Esophagus mucosa (tissue), 1 donor: Measurements from ENCODE around the gene POMC. TPM values are rescaled to one million over a fixed set of nuclear protein-coding genes. Genes with fewer than 3 reads are reported as not detected.
A peak's percentile ranks its signal among the peaks of the same experiment; 100 is the strongest.
"Not testable (repeated sequence)": the region's sequence is repeated elsewhere in the genome, so short reads cannot be mapped to it uniquely, and the experiment has no call there.

ENCODE experiments used
- ATAC-seq: fragments of 200-7000 bp; cut with Tn5 transposase; one replicate; pipeline ENCODE4 v1.9.1; 2020
- total RNA-seq: library from RNA; stranded (reverse); gene quantifications from one replicate; pipeline ENCODE4 v1.2.4, GENCODE V29; 2023
- donor health status: DM: yes; HTN: yes; CAD: no.

The POMC gene
- total RNA-seq, 1 donor from 2014 or later, result 0.44 TPM

DNA sequence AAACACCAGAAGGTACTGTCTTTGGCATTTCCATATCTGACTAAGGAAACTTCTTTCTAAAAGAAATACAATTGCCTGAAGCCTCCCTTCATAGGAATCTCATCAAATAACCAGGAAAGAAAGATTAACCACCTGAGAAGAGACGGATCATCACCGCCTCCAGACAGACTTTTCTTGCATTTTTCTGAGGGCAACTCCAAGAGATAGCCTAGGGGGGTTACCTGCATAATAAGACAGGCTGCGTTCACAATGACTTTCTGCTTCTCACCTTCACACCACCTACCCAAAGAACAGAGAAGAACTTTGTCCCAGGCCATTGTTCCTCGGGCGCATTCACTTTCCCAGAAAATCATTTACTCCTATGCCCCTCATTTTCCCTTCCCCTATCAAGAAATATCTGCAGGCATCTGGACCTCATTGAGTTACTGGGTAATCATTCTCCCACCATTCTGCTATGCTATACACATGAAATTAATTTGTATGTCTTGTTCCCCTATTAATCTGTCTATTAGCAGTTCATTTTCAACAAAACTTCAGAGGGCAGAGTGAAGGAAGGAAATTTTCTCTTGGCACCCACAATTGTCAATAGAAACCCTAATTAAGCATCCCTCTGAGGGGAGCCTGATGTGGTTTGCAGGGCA is 8.3 kb upstream of the POMC start:
- no peak for ATAC-seq

DNA sequence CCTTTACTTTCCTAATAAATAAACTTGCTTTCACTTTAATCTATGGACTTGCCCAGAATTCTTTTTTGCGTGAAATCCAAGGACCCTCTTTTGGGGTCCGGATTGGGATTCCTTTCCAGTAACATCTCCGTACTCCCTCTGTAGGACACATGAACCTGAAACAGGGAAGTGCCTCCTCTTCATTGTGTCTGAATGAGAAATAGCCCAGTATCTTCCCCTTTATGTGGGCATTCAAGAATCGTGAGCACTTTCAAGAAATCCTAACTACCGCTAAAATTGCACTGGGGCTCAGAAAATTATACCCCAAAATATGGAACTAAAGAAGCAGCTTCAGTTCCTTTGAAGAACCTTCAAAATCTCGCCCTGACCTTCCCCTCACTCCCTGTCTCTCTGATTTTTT is 7.8 kb upstream of the POMC start:
- ATAC-seq, result no peak

DNA sequence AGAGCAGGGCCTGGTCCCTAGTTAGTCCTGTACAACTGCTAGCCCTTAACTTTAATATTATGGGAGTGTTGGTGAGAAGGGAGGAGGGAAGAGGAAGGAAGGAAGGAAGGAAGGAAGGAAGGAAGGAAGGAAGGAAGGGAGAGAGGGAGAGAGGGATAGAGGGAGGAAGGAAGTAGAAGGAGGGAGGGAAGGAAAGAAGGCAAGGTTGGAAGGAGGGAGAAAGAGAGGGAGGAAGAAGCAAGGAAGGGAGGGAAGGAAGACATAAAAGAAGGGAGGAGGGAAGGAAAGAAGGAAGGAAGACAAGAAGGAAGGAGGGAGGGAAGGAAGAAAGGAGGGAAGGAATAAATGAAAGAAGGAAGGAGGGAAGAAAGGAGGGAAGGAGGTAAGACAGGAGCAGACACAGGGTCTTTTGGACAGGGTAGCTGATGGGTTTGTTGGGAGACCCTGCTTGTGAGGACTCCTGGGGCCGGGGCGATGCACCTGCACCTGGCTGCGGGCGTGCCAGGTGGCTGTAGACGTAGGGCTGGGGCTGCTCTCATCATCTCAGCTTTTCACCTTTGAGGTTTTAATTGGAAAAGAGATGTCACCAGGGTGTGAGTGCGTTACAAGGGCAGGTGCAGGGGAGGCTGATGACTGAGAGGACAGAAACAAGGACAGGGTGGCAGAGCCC is 5.9 kb upstream of the POMC start:
- no peak for ATAC-seq

DNA sequence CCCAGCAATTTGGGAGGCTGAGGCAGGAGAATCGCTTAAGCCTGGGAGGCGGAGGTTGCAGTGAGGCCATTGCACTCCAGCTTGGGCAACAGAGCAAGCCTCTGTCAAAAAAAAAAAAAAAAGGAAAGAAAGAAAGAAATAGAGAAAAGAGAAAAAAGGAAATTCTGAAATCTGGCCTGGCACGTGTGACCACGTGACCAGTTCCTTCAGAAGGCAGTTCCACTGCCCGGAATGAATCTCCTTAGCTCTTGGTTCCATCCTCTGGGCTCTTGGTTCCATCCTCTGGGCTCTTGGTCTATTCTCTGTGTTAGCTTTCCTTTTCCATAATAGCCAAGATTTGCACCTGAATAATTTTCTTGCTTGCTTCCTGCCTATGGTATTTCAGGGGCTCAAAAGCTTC is 5.3 kb upstream of the POMC start:
- ATAC-seq, result no peak

DNA sequence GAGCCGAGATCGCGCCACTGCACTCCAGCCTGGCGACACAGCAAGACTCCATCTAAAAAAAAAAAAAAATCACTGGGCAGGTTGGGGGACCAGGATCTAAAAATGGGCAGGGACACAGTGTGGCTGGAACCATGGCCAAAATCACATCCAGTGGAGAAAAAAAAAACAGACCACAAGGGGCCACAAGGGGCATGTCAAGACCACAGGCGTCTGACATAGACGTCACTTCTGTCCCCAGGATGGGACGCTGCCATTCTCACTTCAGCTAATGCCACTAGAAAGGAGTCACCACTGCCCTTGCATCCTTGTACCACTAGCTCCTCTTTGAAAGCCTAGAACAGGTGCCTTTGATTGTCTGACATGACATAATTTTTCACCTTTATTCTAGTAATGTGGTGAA is 2.5 kb upstream of the POMC start:
- no peak for ATAC-seq

DNA sequence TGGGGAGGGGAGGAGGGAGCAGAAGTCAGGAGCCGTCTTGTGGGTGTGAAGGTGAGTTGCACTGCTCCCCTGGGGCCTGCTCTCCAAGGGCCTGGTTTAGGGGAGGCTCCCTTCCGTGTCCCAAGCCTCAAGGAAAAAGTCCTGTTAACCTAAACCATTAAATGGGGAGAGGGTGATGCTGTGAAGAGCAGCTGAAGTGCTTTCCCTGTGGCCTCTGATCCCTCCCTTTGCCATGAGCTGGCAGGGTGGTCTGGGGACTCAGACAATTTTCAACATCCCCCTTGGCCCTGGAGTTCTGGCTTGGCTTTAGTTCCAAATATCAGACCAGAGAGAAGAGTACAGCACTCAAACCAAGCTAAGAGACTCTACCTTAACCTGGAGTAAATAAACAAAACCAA is 692 bp upstream of the POMC start:
- peak; percentile 5 for ATAC-seq

DNA sequence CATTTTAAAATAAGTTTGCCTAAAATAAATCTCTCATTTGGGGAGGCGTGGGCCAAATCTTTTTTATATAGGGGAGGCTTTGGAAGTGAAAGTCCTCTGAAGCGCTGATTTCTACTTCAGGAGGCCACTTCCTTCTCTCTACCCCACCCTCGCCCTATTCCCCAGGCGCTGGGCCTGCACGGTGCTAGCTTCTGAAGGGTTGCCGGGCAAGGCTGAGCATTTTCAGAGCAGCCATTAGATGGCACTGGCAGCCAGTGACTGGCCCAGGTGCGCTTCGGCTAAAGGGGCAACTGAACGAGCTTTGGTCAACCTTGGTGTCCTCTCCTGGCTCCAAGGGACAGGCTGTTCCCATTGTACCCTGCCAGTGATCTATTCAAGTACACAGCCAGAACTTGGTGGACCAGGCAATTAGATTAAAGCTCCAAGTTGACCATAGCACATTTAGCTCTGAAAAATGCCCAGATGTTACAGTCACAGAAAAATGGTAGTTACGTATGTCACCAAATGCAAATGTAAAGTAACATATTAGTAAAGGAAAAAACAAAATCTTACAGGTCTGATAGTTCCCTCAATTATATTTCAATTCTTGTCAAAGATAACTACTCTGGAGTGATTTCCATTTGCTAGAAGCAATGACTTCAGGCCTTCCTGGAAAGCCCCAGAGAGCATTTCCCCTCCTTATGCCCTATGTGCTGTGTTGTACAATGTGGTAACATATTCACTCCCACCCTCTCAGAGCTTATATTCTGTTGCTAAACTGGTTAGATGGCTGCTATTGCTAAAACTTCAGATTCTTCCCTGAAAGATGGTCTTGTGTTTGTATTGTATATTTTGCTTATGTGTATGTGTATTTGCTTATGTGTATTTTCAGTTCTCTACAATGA is 2.1 kb downstream of the POMC start:
- peak; percentile 62 for ATAC-seq

DNA sequence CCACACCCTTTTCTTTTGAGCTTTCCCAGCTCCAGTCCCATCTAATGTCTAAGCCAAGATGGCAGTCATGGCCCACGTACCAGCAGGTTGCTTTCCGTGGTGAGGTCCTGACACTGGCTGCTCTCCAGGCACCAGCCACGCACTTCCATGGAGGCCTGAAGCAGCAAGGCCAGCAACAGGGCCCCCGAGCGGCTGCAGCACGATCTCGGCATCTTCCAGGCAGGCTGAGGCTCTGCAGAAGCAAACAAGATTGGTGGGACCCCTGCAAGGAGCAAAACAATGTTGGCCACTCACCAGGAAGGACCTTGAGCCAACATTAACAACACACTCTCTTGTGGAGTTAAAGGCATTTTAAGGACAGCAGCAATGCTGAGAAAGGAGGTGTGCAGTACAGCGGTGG is 3.8 kb downstream of the POMC start:
- no peak for ATAC-seq

DNA sequence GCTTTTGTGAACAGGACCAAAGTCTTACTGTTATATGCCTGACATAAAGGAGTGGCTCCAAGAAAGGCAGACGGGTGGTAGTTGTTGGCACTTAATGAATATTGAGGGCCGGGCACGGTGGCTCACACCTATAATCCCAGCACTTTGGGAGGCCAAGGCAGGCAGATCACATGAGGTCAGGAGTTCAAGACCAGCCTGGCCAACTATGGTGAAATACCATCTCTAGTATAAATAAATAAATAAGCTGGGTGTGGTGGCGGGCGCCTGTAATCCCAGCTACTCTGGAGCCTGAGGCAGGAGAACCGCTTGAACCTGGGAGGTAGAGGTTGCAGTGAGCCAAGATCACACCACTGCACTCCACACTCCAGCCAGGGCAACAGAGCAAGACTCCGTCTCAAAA is 6.3 kb downstream of the POMC start:
- not testable (repeated sequence) for ATAC-seq

DNA sequence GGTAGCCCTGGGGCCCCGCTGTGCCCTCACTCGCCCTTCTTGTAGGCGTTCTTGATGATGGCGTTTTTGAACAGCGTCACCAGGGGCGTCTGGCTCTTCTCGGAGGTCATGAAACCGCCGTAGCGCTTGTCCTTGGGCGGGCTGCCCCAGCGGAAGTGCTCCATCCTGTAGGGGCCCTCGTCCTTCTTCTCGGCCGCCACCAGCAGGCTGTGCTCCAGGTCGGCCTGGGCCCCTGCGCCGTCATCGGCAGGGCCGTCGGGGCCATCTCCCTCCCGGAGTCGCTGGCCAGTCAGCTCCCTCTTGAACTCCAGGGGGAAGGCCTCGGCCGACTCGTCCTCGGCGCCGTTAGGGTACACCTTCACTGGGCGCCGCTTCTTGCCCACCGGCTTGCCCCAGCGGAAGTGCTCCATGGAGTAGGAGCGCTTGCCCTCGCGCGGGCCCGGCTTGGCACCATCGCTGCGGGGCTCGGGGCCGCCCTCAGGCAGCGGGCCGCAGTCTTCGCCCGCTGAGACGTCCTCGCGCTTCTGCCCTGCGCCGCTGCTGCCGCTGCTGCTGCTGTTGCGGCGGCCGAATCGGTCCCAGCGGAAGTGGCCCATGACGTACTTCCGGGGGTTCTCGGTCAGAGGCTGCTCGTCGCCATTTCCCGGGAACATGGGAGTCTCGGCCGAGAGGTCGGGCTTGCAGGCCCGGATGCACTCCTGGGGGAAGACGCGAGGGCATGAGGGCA is 7.2 kb downstream of the POMC start:
- peak; percentile 17 for ATAC-seq

DNA sequence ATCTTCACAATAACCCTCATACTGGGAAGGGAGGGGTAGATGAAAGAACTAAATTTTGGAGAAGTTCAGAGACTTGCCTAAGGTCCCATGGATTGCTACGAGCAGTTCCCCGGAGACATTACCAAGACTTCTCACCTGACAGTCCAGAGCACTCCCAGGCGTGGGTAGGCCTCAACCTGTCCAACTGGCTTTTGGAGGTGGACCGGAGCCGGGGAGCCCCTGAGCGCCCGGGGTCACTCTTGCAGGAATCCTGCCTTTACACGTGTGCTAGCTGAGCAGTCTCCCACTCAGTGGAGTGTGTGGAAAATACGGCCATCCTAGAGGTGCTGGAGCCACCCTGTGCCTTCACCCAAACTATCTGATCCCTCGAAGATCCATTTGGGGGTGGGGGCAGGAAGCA is 8.0 kb downstream of the POMC start:
- ATAC-seq, result no peak

DNA sequence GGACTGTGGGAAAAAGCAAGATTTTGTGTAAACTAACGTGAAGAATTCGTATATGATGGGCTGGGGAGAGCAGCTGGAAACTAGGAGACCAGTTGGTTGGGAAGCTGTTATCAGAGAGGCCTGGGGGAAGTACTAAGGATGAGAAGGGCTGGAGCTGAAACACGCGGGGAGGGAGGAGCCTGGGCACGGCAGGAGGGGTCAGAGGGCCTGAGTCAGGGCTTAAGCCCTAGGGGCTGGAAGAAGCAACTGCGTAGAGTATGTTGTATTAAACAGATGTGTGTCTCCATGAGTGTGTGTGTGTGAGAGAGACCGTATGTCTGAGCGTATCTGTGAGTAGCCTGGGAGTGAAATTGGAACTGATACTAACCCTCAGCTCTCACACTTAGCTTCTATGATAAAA is 8.4 kb downstream of the POMC start:
- no peak for ATAC-seq

DNA sequence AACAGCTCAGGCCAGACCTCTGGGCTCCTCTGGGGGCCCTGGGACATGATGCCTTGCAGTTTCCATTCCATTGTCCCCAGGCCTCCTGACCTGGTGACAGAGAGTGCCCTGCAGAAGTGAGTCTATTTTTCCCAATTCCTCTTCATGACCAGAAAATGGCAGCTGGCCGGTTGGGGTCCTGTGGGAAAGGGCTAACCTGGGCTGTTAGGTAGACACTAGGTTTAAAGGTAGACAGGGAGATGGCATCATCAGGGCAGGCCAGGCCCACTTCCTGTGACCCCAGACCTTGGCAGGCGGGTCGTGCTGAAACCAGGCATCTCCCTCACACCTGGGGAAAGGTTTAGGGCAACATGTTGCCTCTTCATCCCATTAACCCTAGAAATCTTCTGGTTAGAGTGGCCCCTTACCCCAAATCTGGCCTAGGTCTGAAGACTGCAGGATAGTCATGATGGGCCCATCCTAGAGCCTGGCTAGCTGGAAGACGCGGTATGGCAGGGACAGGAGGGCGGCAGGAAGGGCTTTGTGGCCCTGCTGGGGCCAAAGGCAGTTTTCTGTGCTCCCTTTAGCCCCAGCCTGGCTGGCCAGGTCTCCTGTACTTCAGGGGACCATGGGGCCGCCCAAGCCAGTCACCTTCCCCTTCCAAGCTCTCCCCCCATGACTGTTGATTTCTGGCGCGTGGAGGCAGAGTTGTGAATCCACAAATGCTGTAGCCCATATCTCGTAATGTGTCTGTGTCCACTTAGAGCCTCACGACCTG is 10.1 kb downstream of the POMC start:
- ATAC-seq, result no peak

DNA sequence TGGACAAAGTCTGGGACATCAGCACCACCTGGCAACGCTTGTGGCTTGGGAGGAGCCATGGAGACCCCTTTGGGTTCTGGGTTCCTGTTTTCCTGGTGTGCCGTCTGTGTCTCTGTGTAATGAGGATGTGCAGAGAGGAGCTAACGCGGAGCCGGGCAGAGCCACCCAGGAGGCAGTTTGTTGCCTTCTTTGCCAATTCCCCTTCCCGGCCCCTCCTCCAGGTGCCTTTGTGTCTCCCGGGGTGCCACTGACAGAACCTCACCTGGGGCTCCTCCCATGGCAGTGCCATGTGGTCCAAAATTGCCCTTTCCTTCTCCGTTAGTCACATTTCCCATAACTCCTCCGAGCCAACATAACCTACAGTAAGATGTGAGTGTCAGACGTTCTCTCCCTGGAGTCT is 13.0 kb downstream of the POMC start:
- no peak for ATAC-seq

DNA sequence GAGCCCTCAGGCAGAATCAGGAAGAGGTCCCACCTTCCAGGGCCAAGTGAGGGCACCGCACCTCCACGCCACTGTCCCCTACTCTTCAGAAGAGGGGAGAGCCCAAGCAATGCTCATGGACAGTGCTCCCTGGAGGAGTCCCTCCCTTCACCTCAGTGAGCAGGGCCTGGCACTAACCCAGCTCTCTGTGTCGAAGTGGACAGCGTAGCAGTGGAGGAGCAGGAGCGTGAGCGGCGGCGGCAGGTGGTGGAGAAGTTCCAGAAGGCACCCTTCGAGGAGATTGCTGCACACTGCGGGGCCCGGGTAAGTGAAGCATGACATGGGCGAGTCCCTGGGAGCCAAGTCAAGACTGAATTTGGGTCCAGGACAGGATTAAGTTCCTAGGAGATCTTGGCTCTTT is 16.7 kb downstream of the POMC start:
- ATAC-seq, result no peak

DNA sequence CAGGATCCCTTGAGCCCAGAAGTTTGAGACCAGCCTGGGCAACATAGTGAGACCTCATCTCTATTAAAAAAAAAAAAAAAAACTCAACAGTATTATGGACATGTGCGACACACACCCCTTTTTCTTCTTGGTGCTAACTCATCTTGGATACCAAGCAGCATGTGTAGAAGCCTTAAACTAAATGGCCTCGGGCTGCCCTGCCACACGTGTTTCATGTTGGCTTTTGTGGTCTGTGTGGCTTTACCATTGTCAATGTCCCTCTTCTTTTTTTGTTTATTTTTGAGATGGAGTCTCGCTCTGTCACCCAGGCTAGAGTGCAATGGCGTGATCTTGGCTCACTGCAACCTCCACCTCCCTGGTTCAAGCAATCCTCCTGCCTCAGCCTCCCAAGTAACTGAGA is 17.4 kb downstream of the POMC start:
- ATAC-seq, result not testable (repeated sequence)

DNA sequence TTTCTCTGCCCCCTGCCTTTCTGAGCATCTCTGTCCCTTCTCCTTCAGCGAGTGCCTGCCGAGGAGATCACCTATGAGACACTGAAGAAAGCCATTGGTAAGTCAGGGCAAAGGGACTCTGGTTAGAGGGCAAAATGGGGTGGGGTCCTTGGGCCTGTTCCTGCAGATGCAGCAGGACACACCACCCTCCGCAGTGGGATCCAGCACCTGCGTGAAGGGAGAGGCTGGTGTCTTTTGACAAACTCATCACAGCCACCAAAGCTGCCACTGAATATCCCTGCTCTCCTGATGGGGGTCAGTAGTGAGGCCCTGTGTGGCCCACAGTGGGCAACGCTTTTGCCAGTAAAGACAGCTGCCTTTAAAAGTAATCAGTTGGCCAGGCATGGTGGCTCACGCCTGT is 18.7 kb downstream of the POMC start:
- no peak for ATAC-seq

DNA sequence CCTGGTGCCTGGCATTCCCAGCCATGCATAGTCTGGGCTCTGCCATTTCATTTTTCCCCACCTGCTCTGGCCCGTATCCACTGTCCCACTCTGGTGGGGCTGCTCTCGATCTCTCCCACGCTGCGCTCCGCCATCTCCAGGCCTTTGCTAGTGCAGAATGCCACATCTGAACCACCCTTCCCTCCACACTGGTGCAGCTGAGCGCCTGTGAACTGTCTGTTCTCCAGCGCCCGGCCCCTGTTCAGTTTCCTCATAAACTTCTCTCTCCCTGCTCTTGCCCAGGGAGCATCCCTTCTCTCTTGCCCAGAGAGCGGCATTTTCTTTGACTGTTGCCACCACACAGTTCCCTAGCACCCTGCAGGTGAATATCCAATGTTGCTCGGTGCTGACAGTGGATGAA is 21.5 kb downstream of the POMC start:
- ATAC-seq, result no peak

DNA sequence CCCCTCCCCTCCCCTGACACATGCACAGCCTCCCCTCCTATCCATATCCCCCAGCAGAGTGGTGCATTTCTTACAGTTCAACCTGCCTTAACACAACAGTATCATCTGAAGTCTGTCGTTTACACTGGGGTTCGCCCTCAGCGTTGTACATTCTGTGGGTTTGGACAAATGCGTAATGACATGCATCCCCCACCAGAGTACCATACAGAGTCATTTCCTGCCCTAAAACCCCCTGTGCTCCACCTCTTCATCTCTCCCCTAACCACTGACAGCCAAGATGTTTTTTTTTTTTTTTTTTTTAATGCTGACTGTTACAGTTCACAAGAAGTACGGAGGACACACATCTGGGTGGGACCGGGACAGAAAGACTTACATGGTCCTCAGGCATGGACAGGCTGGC is 22.6 kb downstream of the POMC start:
- ATAC-seq, result no peak

DNA sequence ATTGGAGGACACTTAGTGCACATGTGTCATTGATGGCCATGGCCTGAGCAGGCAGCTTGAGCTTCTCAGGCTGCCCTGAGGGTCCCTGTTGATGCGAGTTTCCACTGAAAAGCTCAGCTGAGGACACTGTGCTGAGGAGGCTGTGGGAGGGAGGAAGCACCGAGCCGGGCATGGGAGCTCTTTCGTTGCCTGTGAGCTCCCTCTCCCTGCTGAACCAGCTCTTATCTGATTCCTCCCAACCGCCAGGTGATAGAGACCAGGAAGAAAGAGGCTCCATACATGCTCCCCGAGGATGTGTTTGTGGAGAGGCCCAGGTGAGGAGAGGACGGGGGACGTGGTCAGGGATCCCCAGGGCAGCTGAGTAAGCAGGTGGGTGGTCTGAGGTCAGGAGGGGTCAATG is 27.3 kb downstream of the POMC start:
- ATAC-seq, result no peak

DNA sequence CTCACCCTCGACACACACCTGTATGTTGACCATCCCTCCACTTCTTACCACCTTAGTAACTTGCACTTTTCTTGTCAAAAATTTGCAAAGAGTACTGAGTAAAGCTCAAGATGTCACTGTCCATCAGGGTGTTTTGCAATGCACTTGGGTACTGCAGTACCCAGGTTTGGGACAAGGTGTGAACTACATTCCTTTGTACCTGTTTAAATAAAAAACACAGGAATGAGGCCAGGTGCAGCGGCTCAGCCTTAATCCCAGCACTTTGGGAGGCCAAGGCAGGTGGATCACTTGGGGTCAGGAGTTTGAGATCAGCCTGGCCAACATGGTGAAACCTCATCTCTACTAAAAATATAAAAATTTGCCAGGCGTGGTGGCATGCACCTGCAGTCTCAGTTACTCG is 27.8 kb downstream of the POMC start:
- ATAC-seq, result not testable (repeated sequence)

DNA sequence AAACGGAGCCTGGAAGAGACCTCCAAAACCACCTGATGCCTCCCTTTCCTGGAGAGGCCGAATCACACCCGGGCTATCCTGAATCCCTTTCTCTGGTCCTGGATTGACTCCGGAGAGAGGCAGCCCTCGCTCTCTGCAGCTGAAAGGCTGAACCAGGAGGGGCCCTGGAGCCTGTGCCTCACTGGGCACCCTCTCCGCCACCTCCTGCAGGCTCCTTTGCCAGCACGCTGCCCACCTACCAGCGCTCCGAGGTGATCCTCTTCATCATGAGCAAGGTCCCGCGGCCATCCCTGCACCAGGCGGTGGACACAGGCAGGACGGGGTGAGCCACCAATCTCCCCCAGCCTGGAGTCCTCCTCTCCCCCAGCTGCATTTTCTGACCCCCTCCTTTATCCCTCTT is 35.7 kb downstream of the POMC start:
- no peak for ATAC-seq

DNA sequence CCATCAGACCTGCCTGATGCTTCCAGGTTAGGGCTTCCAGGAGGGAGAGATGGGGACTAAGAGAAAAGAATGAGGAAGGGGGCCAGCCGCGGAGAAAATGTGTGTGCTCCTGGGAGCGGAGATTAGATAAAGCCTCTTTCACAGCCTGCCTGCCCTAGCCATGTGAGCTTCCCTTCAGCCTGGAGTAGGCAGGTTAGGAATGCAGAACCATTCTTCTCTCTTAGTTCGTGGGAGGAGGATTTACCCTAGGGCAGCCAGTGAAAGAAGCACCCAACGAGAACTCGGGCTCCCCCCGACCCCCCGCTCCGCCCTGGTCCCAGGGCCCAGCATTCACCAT is 36.1 kb downstream of the POMC start:
- no peak for ATAC-seq
